ENCODE data around the gene TRIM61. TPM values are rescaled to one million over a fixed set of nuclear protein-coding genes. Genes with fewer than 3 reads are reported as not detected.

The TRIM61 gene
- total RNA-seq, 1 donor from 2014 or later: not detected

DNA sequence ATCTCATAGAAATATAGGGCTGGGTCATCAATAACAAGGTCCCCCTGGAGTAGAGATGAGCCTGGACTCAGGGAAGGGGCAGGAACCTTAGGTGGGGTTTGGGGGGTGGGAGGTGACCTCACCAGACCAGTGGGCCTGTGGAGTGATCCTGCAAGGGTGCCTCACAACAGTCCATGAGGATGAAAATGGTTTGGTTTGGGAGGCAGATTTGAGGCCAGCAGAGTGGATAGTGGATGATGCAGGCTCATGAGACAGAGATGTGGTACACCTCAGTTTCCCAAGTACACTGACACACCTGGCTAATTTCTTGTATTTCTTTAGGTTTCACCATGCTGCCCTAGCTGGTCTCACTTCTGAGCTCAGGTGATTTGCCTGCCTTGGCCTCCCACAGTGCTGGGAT, 36.2 kb upstream of the TRIM61 start:
- H3K4me1 ChIP-seq: no peaks in the 10 kb centered on the region
- H3K4me3 ChIP-seq: no peak overlapping the region
- no peak for DNase-seq (ENCODE audit: low spot score)
- H2AFZ ChIP-seq (replicated peaks): no peak overlapping the region
- Mint-ChIP-seq H3K27ac (no peak overlapping the region), H3K4me1 (peaks cover 8% of the 10 kb centered on the region), H3K4me3 (no peak overlapping the region), H3K36me3 (no peaks in the 10 kb centered on the region), H3K9me3 (peaks cover 7% of the 10 kb centered on the region), H3K27me3 (ENCODE audit: insufficient read depth, low read depth) (peaks cover 6% of the 10 kb centered on the region)
- no peaks in the 10 kb centered on the region for H3F3A ChIP-seq (ENCODE audit: low read depth)
- no peak overlapping the region for H3K27ac ChIP-seq
- TF ChIP-seq, protein P1, sequence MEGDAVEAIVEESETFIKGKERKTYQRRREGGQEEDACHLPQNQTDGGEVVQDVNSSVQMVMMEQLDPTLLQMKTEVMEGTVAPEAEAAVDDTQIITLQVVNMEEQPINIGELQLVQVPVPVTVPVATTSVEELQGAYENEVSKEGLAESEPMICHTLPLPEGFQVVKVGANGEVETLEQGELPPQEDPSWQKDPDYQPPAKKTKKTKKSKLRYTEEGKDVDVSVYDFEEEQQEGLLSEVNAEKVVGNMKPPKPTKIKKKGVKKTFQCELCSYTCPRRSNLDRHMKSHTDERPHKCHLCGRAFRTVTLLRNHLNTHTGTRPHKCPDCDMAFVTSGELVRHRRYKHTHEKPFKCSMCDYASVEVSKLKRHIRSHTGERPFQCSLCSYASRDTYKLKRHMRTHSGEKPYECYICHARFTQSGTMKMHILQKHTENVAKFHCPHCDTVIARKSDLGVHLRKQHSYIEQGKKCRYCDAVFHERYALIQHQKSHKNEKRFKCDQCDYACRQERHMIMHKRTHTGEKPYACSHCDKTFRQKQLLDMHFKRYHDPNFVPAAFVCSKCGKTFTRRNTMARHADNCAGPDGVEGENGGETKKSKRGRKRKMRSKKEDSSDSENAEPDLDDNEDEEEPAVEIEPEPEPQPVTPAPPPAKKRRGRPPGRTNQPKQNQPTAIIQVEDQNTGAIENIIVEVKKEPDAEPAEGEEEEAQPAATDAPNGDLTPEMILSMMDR (IDR thresholded peaks at IDR 0.05): no peak
- TF ChIP-seq EZH2phosphoT487 (IDR thresholded peaks at IDR 0.05) (no peak), EZH2 (IDR thresholded peaks at IDR 0.05) (no peak)
- no peaks in the 10 kb centered on the region for H4K20me1 ChIP-seq (ENCODE audit: low read depth)
- no peaks in the 10 kb centered on the region for H3K79me2 ChIP-seq (ENCODE audit: low read depth)
- no peaks in the 10 kb centered on the region for H3K9me3 ChIP-seq (ENCODE audit: low read depth)
- no peak overlapping the region for H3K9ac ChIP-seq
- H3K27me3 ChIP-seq: no peaks in the 10 kb centered on the region
- H3K36me3 ChIP-seq: no peaks in the 10 kb centered on the region
- H3K4me2 ChIP-seq: no peak overlapping the region

GRCh38 chr4:165011403-165011802, 33.9 kb upstream of the TRIM61 start:
- TF ChIP-seq EZH2 (IDR thresholded peaks at IDR 0.05): no peak
- TF ChIP-seq, protein P1 (IDR thresholded peaks at IDR 0.05): no peak
- no peak for TF ChIP-seq EZH2phosphoT487 (IDR thresholded peaks at IDR 0.05)
- H4K20me1 ChIP-seq (ENCODE audit: low read depth): no peaks in the 10 kb centered on the region
- no peaks in the 10 kb centered on the region for H3F3A ChIP-seq (ENCODE audit: low read depth)
- H2AFZ ChIP-seq (replicated peaks): no peak overlapping the region
- H3K27me3 ChIP-seq: no peaks in the 10 kb centered on the region
- DNase-seq (ENCODE audit: low spot score): no peak
- H3K4me1 ChIP-seq: no peaks in the 10 kb centered on the region
- Mint-ChIP-seq H3K27ac (no peak overlapping the region), H3K9me3 (peaks cover 3% of the 10 kb centered on the region), H3K4me1 (peaks cover 10% of the 10 kb centered on the region), H3K27me3 (ENCODE audit: insufficient read depth, low read depth) (peaks cover 2% of the 10 kb centered on the region), H3K4me3 (no peak overlapping the region), H3K36me3 (no peaks in the 10 kb centered on the region)
- no peaks in the 10 kb centered on the region for H3K9me3 ChIP-seq (ENCODE audit: low read depth)
- H3K4me3 ChIP-seq: no peak overlapping the region
- H3K79me2 ChIP-seq (ENCODE audit: low read depth): no peaks in the 10 kb centered on the region
- H3K27ac ChIP-seq: no peak overlapping the region
- no peak overlapping the region for H3K9ac ChIP-seq
- no peaks in the 10 kb centered on the region for H3K36me3 ChIP-seq
- H3K4me2 ChIP-seq: no peak overlapping the region

- Histone ChIP-seq H3K4me3 (no peak overlapping the region), H3K27ac (no peak overlapping the region), H3K36me3 (no peaks in the 10 kb centered on the region), H3K9ac (no peak overlapping the region), H3F3A (ENCODE audit: low read depth) (no peaks in the 10 kb centered on the region), H2AFZ (replicated peaks) (no peak overlapping the region), H3K4me1 (no peaks in the 10 kb centered on the region), H3K9me3 (ENCODE audit: low read depth) (no peaks in the 10 kb centered on the region), H4K20me1 (ENCODE audit: low read depth) (no peaks in the 10 kb centered on the region), H3K79me2 (ENCODE audit: low read depth) (no peaks in the 10 kb centered on the region), H3K4me2 (no peak overlapping the region), H3K27me3 (no peaks in the 10 kb centered on the region)
- DNase-seq (ENCODE audit: low spot score): no peak
- peaks cover 3% of the 10 kb centered on the region for H3K9me3 Mint-ChIP-seq
- H3K27ac Mint-ChIP-seq: no peak overlapping the region
- TF ChIP-seq, protein P1 (IDR thresholded peaks at IDR 0.05): no peak
- no peak for TF ChIP-seq EZH2 (IDR thresholded peaks at IDR 0.05)
- TF ChIP-seq EZH2phosphoT487 (IDR thresholded peaks at IDR 0.05): no peak
- H3K4me1 Mint-ChIP-seq: peaks cover 11% of the 10 kb centered on the region
- peaks cover 2% of the 10 kb centered on the region for H3K27me3 Mint-ChIP-seq (ENCODE audit: insufficient read depth, low read depth)
- H3K4me3 Mint-ChIP-seq: no peak overlapping the region
- H3K36me3 Mint-ChIP-seq: no peaks in the 10 kb centered on the region
Measured at GRCh38 chr4:165010991-165011390, 33.5 kb upstream of the TRIM61 start.
